Raji (cell line): Measurements from ENCODE around the gene OR2V1.

ENCODE experiments used
- POLR2A ChIP-seq: IDR thresholded peaks from 2 replicates; pipeline ENCODE4 v1.6.1; 2011; ENCODE audit warnings: low read depth, low read length, control low read depth; ENCODE audit not compliant: insufficient read depth

Gene OR2V1

DNA sequence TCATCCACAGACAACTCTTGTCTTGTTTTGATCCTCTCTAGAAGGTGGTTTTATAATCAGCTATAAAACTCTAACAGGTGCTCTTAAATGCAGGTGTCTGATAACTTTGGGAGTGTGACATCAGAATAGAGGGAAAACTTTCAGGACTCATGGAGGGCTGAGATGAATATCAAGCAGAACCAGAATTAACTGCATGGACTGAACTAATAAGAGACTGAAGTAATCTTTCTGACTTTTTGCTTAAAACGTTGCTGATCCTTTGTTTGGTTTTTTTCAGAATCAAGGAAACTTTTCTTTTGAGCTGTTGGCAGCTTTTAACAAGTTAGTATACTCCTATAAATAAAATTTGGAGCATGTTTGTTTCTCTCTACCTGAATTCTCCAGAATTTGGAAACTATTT lies 14.2 kb upstream of the OR2V1 start:
- TF ChIP-seq POLR2A, result no peak

- TF ChIP-seq POLR2A, result no peak
Observed at GRCh38 chr5:181142054-181142453, 11.1 kb upstream of the OR2V1 start.

DNA sequence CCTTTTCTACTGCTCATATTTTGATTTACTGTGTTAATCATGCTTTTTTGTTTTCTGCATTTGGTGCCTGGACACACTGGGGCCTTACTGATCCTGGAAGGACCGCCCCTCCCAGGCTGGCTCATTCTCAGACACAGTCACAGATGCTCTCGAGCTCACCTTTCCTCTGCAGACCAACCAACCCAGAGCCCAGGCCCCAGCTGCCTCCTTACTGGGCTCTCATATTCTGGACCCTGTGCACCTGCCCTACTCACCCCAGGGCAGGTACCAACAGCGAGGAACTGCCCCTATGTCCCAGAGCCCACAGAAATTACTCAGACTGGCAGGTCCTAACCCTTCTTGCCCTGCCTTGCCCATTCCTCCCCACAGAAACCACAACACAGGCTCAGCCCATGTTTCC lies 9.8 kb upstream of the OR2V1 start:
- TF ChIP-seq POLR2A, result no peak

- no peak for TF ChIP-seq POLR2A
Observed at GRCh38 chr5:181138258-181138657, 7.3 kb upstream of the OR2V1 start.

GRCh38 chr5:181136361-181136955 lies 5.5 kb upstream of the OR2V1 start:
- TF ChIP-seq POLR2A, result no peak

DNA sequence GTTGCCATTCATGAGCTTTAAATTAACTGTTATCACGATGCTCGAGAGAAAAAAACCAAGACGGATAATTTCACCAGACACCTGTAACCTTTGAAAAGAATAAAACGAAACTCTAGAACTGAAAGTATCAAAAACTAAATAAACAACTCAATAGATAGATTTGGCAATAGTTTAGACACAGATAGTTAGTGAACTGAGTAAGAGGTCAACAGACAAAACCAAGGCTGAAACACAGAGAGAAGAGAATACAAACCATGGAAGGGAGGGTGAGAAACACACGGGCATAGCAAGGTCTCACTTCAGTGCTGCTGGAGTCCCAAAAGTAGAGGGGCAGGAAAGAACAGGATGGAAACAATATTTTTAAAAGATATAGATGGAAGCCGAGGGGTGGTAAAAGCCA lies 3.3 kb upstream of the OR2V1 start:
- TF ChIP-seq POLR2A, result no peak

DNA sequence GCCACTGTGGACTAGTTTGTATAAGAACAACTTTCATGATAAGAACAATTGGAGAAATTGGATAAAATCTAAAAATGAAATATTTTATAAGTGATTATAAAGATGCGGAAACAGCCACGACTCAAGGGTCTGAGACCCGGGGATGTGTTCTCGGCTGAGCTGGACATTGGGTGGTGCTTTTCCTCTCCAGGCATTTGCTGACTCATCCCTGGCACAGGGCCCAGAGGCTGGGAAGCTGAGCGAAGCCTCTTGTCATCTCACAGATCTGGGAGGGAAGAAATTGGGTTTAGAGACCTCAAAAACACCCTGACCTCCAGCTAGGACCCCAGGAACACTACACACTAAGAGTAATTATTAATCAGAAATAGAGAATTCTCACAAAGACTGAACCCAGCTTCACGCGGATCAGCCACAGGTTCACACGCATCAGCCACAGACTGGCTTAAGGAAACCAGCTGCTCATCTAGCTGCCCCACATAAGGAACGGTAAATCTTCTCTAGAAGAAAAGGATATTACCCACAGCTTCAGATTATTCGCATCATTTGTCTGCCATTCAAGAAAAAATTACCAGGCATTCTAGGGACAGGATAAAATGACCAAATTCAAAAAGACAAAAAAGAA lies 2.8 kb upstream of the OR2V1 start:
- no peak for TF ChIP-seq POLR2A

DNA sequence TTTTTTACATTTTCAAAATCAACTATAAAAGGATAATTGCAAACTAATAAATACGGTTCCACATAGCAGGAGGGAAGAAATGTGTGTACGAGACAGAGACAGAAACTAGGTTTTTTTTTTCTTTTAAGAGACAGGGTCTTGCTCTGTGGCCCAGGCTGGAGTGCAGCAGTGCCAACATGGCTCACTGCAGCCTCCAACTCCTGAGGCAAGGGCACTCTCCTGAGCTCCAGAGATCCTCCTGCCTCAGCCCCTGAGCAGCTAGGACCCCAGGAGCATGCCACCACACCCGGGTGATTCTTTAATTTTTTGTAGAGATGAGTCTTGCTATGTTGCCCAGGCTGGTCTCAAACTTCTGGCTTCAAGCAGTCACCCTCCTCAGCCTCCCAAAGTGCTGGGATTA lies 2.1 kb upstream of the OR2V1 start:
- no peak for TF ChIP-seq POLR2A

- TF ChIP-seq POLR2A, result no peak
Observed at GRCh38 chr5:181131514-181131913, 545 bp upstream of the OR2V1 start.

DNA sequence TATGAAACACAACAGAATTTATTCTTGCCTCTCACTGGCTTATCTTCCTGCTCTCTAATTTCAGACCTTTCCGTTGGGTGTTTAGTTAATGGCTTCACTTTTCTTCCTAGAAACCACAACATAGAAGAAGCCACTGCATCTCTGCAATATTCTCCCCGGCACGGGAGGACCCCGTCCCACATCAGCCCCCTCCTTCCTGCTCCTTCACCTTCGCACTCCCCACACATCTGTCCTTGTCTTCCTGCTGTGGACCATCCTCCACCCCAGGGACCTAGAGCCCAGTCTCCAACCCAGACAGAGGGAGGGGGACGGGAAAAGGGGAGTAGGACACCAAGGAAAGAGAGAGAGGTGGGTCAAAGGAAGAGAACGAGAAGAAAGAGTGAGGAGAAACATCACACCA lies 1.4 kb downstream of the OR2V1 start:
- no peak for TF ChIP-seq POLR2A

DNA sequence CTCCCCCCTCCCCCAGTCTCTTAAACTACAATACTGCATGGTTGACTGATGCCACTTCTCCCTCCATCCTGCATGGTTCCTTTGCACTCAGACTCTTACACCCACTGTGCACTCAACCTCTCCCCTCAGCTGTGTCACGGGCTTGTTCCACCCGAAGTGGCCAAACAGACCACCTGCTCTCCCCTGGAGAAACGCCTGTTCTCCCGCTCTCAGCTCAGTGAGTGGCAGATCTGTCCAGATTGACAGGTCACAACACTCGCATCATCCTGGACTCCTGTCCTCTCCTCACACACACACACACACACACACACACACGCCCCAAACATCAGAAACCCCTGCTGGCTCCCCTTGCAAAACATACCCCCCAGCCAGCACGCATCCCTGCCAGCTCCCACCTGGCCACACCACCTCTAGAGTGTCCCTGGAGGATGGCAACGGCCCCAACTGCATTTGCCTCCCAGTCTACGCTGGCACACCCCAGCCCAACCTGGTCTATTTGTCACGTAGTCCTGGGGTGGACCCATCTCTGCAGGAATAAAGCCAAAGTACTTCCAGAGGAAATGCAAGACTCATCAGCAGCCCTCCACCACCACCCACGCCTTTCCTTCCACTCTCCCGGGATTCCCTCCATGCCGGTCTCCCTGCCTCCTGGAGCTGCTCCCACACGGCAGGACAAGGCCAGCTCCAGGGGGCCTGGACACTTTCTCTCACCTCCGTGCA lies 2.9 kb downstream of the OR2V1 start:
- no peak for TF ChIP-seq POLR2A

DNA sequence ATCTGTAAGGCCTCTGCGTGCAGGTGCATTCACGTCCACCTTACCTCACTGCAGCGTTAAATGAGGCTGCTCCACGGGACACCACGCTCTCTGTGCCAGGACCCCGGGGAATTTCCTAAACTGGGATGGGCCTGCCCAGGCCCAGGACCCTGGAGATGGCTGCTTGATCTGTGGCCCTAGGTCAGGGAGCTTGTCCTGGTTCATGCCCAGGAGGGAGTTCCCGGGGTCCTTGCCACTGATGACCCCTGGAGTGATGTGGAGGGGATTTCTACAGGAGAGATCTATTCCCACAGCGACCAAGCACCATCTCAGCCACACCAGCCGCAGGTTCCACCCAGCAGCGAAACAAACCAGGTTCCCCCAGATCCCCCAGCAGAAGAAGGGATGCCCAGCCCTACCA lies 3.5 kb downstream of the OR2V1 start:
- TF ChIP-seq POLR2A, result no peak

DNA sequence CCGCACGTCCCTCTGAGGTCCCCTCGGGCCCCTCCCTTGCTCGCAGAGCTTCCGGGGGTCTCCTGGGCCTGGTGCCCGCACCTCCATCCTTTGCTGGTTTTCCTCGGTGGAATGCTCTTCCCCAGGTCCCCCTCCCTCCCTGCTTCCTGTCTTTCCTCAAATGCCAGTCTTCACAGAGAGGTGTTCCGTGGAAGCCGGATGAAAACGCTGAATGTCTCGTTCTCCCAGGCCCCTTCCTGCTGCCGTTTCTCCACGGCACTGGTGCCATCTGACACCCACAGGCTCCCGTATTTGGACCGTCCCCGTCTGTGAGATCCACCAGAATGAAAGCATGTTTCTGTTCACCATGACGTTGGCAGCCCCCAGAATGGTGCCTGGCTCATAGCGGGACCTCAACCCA lies 4.1 kb downstream of the OR2V1 start:
- no peak for TF ChIP-seq POLR2A

DNA sequence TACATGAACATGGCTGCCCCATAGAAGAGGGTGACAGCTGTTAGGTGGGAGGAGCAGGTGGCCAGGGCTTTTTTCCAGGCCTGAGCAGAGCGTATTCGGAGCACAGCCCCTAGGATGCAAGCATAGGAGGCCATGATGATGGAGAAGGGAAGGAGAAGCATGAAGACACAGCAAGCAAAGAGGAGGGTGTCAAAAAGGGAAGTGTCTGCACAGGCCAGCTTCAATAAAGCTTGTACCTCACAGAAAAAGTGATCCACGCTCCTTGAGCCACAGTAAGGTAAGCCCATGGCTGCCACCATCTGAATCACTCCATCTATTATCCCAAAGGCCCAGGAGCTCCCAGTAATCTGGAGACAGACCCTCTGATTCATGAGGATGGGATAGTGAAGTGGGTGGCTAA lies 6.4 kb downstream of the OR2V1 start:
- no peak for TF ChIP-seq POLR2A

GRCh38 chr5:181121675-181122561 lies 9.1 kb downstream of the OR2V1 start:
- no peak for TF ChIP-seq POLR2A
